KMS-11 (cell line): Measurements from ENCODE around the gene G2E3.

ENCODE experiments used
- H2AFZ ChIP-seq: fragments of 200-600 bp; sonication (generic); 2 replicates; pipeline ENCODE4 v1.6.1; 2016; ENCODE audit warnings: antibody characterized with exemption, mixed run types, low read depth
- H3K27ac ChIP-seq: fragments of 200-600 bp; sonication (generic); 2 replicates; pipeline ENCODE4 v1.6.1; 2016; ENCODE audit warnings: mild to moderate bottlenecking, mixed run types
- H3K27me3 ChIP-seq: fragments of 200-600 bp; sonication (generic); 2 replicates; pipeline ENCODE4 v1.6.1; 2017; ENCODE audit warnings: mild to moderate bottlenecking, low read depth, mixed run types, moderate library complexity; ENCODE audit not compliant: insufficient read depth
- H3K36me3 ChIP-seq: fragments of 200-600 bp; sonication (generic); 2 replicates; pipeline ENCODE4 v1.6.1; 2017; ENCODE audit warnings: mild to moderate bottlenecking, mixed run types; ENCODE audit not compliant: insufficient read depth
- H3K4me1 ChIP-seq: fragments of 200-600 bp; sonication (generic); 2 replicates; pipeline ENCODE4 v1.6.1; 2016; ENCODE audit warnings: mild to moderate bottlenecking, low read depth, mixed run types; ENCODE audit not compliant: poor library complexity, severe bottlenecking
- H3K4me2 ChIP-seq: fragments of 200-600 bp; sonication (generic); 2 replicates; pipeline ENCODE4 v1.7.0; 2016; ENCODE audit warnings: mild to moderate bottlenecking, mixed run types
- H3K4me3 ChIP-seq: fragments of 200-600 bp; sonication (generic); IDR thresholded peaks from 2 replicates; pipeline ENCODE4 v1.6.1; 2017; ENCODE audit warnings: low read depth, low read length, mixed read lengths; ENCODE audit not compliant: insufficient read depth
- H3K79me2 ChIP-seq: fragments of 200-600 bp; sonication (generic); 2 replicates; pipeline ENCODE4 v1.6.1; 2016; ENCODE audit warnings: low read depth, mixed run types; ENCODE audit not compliant: insufficient read depth
- H3K9ac ChIP-seq: fragments of 200-600 bp; sonication (generic); 2 replicates; pipeline ENCODE4 v1.6.1; 2016; ENCODE audit warnings: mild to moderate bottlenecking, mixed run types
- H4K20me1 ChIP-seq: fragments of 200-600 bp; sonication (generic); 2 replicates; pipeline ENCODE4 v1.6.1; 2016; ENCODE audit warnings: mild to moderate bottlenecking, mixed run types; ENCODE audit not compliant: insufficient read depth
- CTCF ChIP-seq: fragments of 200-600 bp; sonication (generic); conservative IDR thresholded peaks from 2 replicates; pipeline ENCODE4 v1.6.1; 2017; ENCODE audit warnings: low read depth, mild to moderate bottlenecking, antibody characterized with exemption, low read length, moderate library complexity, mixed read lengths

G2E3 gene

DNA sequence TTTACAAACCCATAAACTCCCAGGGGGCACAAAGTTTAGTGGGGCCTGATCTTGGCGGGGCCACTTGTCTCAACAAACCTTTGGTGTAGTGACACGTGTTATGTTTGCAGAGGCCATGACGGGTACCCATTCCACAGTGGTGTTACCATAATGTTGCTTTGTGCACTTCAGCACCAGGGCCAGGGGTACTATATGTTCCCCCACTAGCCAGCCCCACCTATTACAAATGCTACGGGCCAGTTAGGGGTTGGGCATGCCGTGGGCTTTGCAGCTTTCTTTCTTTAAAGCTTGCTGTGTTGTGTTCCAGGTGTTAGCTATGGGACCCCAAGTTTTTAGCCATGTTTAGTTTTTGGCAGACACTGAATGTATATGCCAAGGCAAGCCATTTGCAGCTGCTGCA is 30.8 kb upstream of the G2E3 start:
- no peak for TF ChIP-seq CTCF
- Histone ChIP-seq H3K27me3 (no peaks in the 10 kb centered on the region), H3K4me3 (no peak overlapping the region), H3K36me3 (no peaks in the 10 kb centered on the region), H4K20me1 (no peaks in the 10 kb centered on the region), H3K4me2 (no peak overlapping the region), H3K4me1 (no peaks in the 10 kb centered on the region), H3K9ac (no peak overlapping the region), H2AFZ (no peak overlapping the region), H3K79me2 (no peaks in the 10 kb centered on the region), H3K27ac (no peak overlapping the region)

GRCh38 chr14:30528778-30529642 is 29.9 kb upstream of the G2E3 start:
- no peaks in the 10 kb centered on the region for H3K79me2 ChIP-seq
- no peak overlapping the region for H3K4me3 ChIP-seq
- H3K27me3 ChIP-seq: no peaks in the 10 kb centered on the region
- no peaks in the 10 kb centered on the region for H3K36me3 ChIP-seq
- H2AFZ ChIP-seq: no peak overlapping the region
- H4K20me1 ChIP-seq: no peaks in the 10 kb centered on the region
- no peak overlapping the region for H3K9ac ChIP-seq
- no peaks in the 10 kb centered on the region for H3K4me1 ChIP-seq
- no peak for TF ChIP-seq CTCF
- H3K27ac ChIP-seq: no peak overlapping the region
- no peak overlapping the region for H3K4me2 ChIP-seq

- H3K4me2 ChIP-seq: no peak overlapping the region
- no peak overlapping the region for H3K27ac ChIP-seq
- H3K4me1 ChIP-seq: no peaks in the 10 kb centered on the region
- no peaks in the 10 kb centered on the region for H3K36me3 ChIP-seq
- H3K79me2 ChIP-seq: no peaks in the 10 kb centered on the region
- H4K20me1 ChIP-seq: no peaks in the 10 kb centered on the region
- no peaks in the 10 kb centered on the region for H3K27me3 ChIP-seq
- no peak overlapping the region for H2AFZ ChIP-seq
- H3K4me3 ChIP-seq: no peak overlapping the region
- no peak for TF ChIP-seq CTCF
- H3K9ac ChIP-seq: no peak overlapping the region
These were observed 26.7 kb upstream of the G2E3 start for GRCh38 chr14:30532264-30532663.

- Histone ChIP-seq H4K20me1 (no peaks in the 10 kb centered on the region), H3K4me1 (no peaks in the 10 kb centered on the region), H3K4me2 (no peak overlapping the region), H3K36me3 (no peaks in the 10 kb centered on the region), H3K27ac (no peak overlapping the region), H3K4me3 (no peak overlapping the region), H2AFZ (no peak overlapping the region), H3K79me2 (no peaks in the 10 kb centered on the region), H3K9ac (no peak overlapping the region), H3K27me3 (no peaks in the 10 kb centered on the region)
- TF ChIP-seq CTCF: no peak
These were observed 25.8 kb upstream of the G2E3 start for GRCh38 chr14:30533126-30533525.
